GM18519 (cell line): ENCODE measurements around the gene ZSCAN4.

ENCODE experiments used
- ATAC-seq: cut with Tn5 transposase; IDR thresholded peaks from one replicate; pipeline ENCODE4 v1.9.1; 2021; ENCODE audit warnings: mild to moderate bottlenecking, moderate library complexity; ENCODE audit not compliant: unreplicated experiment, low FRiP score

ZSCAN4 gene

GRCh38 chr19:57672466-57672865, 3.7 kb downstream of the ZSCAN4 start:
- ATAC-seq = no peak

GRCh38 chr19:57675881-57676280, 7.1 kb downstream of the ZSCAN4 start:
- ATAC-seq = no peak

- ATAC-seq = no peak
Measured at GRCh38 chr19:57682226-57682766, 13.6 kb downstream of the ZSCAN4 start.

- ATAC-seq = no peak
Measured at GRCh38 chr19:57686727-57687126, 18.0 kb downstream of the ZSCAN4 start.

GRCh38 chr19:57687363-57688010, 18.8 kb downstream of the ZSCAN4 start:
- no peak for ATAC-seq

GRCh38 chr19:57688011-57688763, 19.5 kb downstream of the ZSCAN4 start:
- no peak for ATAC-seq

- ATAC-seq = no peak
Measured at GRCh38 chr19:57689750-57690149, 21.0 kb downstream of the ZSCAN4 start.

GRCh38 chr19:57701625-57702024, 32.9 kb downstream of the ZSCAN4 start:
- ATAC-seq = no peak

- ATAC-seq = no peak
Measured at GRCh38 chr19:57706346-57706745, 37.6 kb downstream of the ZSCAN4 start.

- ATAC-seq = no peak
Measured at GRCh38 chr19:57708641-57709361, 40.1 kb downstream of the ZSCAN4 start, which contains the start of gene ZNF154. Gene ZNF154, minus strand, starts transcription at chr19:57709204. Its CDS starts 233 bp downstream, at chr19:57708971.

GRCh38 chr19:57709616-57710015, 40.9 kb downstream of the ZSCAN4 start:
- no peak for ATAC-seq

- no peak for ATAC-seq
Measured at GRCh38 chr19:57712222-57712621, 43.5 kb downstream of the ZSCAN4 start.

- ATAC-seq = no peak
Measured at GRCh38 chr19:57719424-57719823, 50.7 kb downstream of the ZSCAN4 start.

- ATAC-seq = no peak
Measured at GRCh38 chr19:57719901-57720519, 51.3 kb downstream of the ZSCAN4 start.

GRCh38 chr19:57720878-57721277, 52.1 kb downstream of the ZSCAN4 start:
- ATAC-seq = no peak
